Testis (tissue), 2 donors: ENCODE measurements around the gene MED25.

ENCODE experiments used
- POLR2A ChIP-seq: fragments of 450-650 bp; IDR thresholded peaks from one replicate; pipeline ENCODE4 v1.6.1; 2017; ENCODE audit warnings: antibody characterized with exemption, mild to moderate bottlenecking, moderate library complexity
- TF ChIP-seq, protein P1 (sequence below), 3 experiments: fragments of 450-650 bp in 2 of 3; fragments of 200-600 bp in 1 of 3; sonication (generic) in 1 of 3; IDR thresholded peaks; one replicate each; pipeline ENCODE4 v1.5.1; 2016 to 2019; ENCODE audit warnings: antibody characterized with exemption in 3 of 3, mild to moderate bottlenecking in 2 of 3, moderate library complexity in 1 of 3

- TF ChIP-seq, protein P1, sequence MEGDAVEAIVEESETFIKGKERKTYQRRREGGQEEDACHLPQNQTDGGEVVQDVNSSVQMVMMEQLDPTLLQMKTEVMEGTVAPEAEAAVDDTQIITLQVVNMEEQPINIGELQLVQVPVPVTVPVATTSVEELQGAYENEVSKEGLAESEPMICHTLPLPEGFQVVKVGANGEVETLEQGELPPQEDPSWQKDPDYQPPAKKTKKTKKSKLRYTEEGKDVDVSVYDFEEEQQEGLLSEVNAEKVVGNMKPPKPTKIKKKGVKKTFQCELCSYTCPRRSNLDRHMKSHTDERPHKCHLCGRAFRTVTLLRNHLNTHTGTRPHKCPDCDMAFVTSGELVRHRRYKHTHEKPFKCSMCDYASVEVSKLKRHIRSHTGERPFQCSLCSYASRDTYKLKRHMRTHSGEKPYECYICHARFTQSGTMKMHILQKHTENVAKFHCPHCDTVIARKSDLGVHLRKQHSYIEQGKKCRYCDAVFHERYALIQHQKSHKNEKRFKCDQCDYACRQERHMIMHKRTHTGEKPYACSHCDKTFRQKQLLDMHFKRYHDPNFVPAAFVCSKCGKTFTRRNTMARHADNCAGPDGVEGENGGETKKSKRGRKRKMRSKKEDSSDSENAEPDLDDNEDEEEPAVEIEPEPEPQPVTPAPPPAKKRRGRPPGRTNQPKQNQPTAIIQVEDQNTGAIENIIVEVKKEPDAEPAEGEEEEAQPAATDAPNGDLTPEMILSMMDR (IDR thresholded peaks at IDR 0.05): no peak
- TF ChIP-seq POLR2A: no peak
Measured at GRCh38 chr19:49800771-49801170, 17.3 kb upstream of the MED25 start.
